DOHH2 (cell line): ENCODE results near the gene HIBCH.
"Not testable (repeated sequence)": the region's sequence is repeated elsewhere in the genome, so short reads cannot be mapped to it uniquely, and the experiment has no call there.

Experiments used
- H3F3A ChIP-seq: fragments of 200-600 bp; sonication (generic), shearing (Covaris generic); 2 replicates; pipeline ENCODE4 v1.6.0; 2016; ENCODE audit warnings: antibody characterized with exemption, mild to moderate bottlenecking; ENCODE audit not compliant: control insufficient read depth, insufficient read depth
- H3K27ac ChIP-seq: fragments of 200-600 bp; sonication (generic); 2 replicates; pipeline ENCODE4 v1.5.1; 2014; ENCODE audit warnings: low read depth, mild to moderate bottlenecking, low read length, moderate library complexity
- H3K27me3 ChIP-seq: fragments of 200-600 bp; sonication (generic); 2 replicates; pipeline ENCODE4 v1.6.1; 2014; ENCODE audit warnings: mild to moderate bottlenecking, low read length, mixed read lengths; ENCODE audit not compliant: control insufficient read depth
- H3K36me3 ChIP-seq: fragments of 200-600 bp; sonication (generic); 2 replicates; pipeline ENCODE4 v1.6.1; 2014; ENCODE audit warnings: mild to moderate bottlenecking, low read length, moderate library complexity, mixed read lengths; ENCODE audit not compliant: control insufficient read depth
- H3K4me1 ChIP-seq: fragments of 200-600 bp; sonication (generic); 2 replicates; pipeline ENCODE4 v1.6.1; 2014; ENCODE audit warnings: mild to moderate bottlenecking, low read length, mixed read lengths; ENCODE audit not compliant: control insufficient read depth
- H3K4me2 ChIP-seq: fragments of 200-600 bp; sonication (generic); 2 replicates; pipeline ENCODE4 v1.6.0; 2014; ENCODE audit warnings: mild to moderate bottlenecking, low read length, moderate library complexity
- H3K4me3 ChIP-seq: fragments of 200-600 bp; sonication (generic); 2 replicates; pipeline ENCODE4 v1.5.1; 2014; ENCODE audit warnings: mild to moderate bottlenecking, low read length, mixed read lengths
- H3K79me2 ChIP-seq: fragments of 200-600 bp; sonication (generic); 2 replicates; pipeline ENCODE4 v1.6.1; 2014; ENCODE audit warnings: mild to moderate bottlenecking, low read length, mixed read lengths; ENCODE audit not compliant: control insufficient read depth
- H3K9me2 ChIP-seq: fragments of 200-600 bp; sonication (generic); replicated peaks from 2 replicates; pipeline ENCODE4 v1.6.1; 2014; ENCODE audit warnings: mild to moderate bottlenecking, low read length, mixed read lengths; ENCODE audit not compliant: control insufficient read depth
- H3K9me3 ChIP-seq: fragments of 200-600 bp; sonication (generic); 2 replicates; pipeline ENCODE4 v1.6.1; 2014; ENCODE audit warnings: antibody characterized with exemption, low read length, mixed read lengths; ENCODE audit not compliant: control insufficient read depth, insufficient read depth
- H4K20me1 ChIP-seq: fragments of 200-600 bp; sonication (generic); 2 replicates; pipeline ENCODE4 v1.6.0; 2014; ENCODE audit warnings: low read depth, mild to moderate bottlenecking, antibody characterized with exemption, low read length, moderate library complexity; ENCODE audit not compliant: control insufficient read depth, insufficient read depth
- CTCF ChIP-seq: fragments of 200-600 bp; sonication (generic); IDR thresholded peaks from one replicate; pipeline ENCODE4 v1.5.1; 2014; ENCODE audit warnings: antibody characterized with exemption, mild to moderate bottlenecking, low read depth, low read length; ENCODE audit not compliant: poor library complexity, severe bottlenecking
- EZH2phosphoT487 ChIP-seq: fragments of 200-600 bp; sonication (generic); IDR thresholded peaks from 2 replicates; pipeline ENCODE4 v1.6.1; 2017; ENCODE audit warnings: borderline replicate concordance, mild to moderate bottlenecking, antibody characterized with exemption, low read length, moderate library complexity, mixed read lengths

HIBCH gene

DNA sequence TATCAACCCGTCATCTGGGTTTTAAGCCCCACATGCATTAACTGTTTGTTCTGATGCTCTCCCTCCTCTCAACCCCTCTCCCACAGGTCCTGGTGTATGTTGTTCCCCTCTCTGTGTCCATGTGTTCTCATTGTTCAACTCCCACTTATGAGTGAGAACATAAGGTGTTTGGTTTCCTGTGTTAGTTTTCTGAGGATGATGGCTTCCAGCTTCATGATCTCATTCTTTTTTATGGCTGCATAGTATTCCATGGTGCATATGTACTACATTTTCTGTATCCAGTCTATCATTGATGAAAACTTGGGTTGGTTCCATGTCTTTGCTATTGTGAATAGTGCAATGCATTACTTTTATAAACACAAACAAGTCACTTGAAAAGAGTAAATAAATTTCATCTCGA lies 16.8 kb upstream of the HIBCH start:
- no peaks in the 10 kb centered on the region for H3K36me3 ChIP-seq
- TF ChIP-seq CTCF (no peak), EZH2phosphoT487 (no peak)
- H3K27ac ChIP-seq = no peak overlapping the region
- peaks cover 6% of the 10 kb centered on the region; the same call in 1 of the 2 replicates for H3K4me1 ChIP-seq
- no peaks in the 10 kb centered on the region for H3K9me3 ChIP-seq
- no peak overlapping the region for H3K4me2 ChIP-seq
- no peaks in the 10 kb centered on the region for H4K20me1 ChIP-seq
- no peaks in the 10 kb centered on the region for H3K79me2 ChIP-seq
- H3K4me3 ChIP-seq = no peak overlapping the region
- no peaks in the 10 kb centered on the region for H3K9me2 ChIP-seq
- no peaks in the 10 kb centered on the region for H3K27me3 ChIP-seq
- H3F3A ChIP-seq = no peaks in the 10 kb centered on the region

- H3K27ac ChIP-seq, H3K4me2 ChIP-seq: not testable (repeated sequence)
These were observed 16.0 kb upstream of the HIBCH start for GRCh38 chr2:190335584-190335983.

GRCh38 chr2:190335225-190335559 lies 15.6 kb upstream of the HIBCH start:
- Histone ChIP-seq H3K9me2 (no peaks in the 10 kb centered on the region), H3K36me3 (no peaks in the 10 kb centered on the region), H3K9me3 (no peaks in the 10 kb centered on the region), H3K79me2 (no peaks in the 10 kb centered on the region), H3K4me3 (no peak overlapping the region), H3K4me1 (no peaks in the 10 kb centered on the region), H3K27ac (no peak overlapping the region), H3K27me3 (no peaks in the 10 kb centered on the region), H4K20me1 (no peaks in the 10 kb centered on the region), H3K4me2 (no peak overlapping the region), H3F3A (no peaks in the 10 kb centered on the region)
- TF ChIP-seq CTCF (no peak), EZH2phosphoT487 (no peak)

More at GRCh38 chr2:190335584-190335983, 16.0 kb upstream of the HIBCH start:
- H3K27me3 ChIP-seq, H3K9me3 ChIP-seq, H3K36me3 ChIP-seq, H3F3A ChIP-seq, H4K20me1 ChIP-seq, H3K4me3 ChIP-seq, H3K9me2 ChIP-seq, H3K4me1 ChIP-seq, H3K79me2 ChIP-seq: not testable (repeated sequence)

DNA sequence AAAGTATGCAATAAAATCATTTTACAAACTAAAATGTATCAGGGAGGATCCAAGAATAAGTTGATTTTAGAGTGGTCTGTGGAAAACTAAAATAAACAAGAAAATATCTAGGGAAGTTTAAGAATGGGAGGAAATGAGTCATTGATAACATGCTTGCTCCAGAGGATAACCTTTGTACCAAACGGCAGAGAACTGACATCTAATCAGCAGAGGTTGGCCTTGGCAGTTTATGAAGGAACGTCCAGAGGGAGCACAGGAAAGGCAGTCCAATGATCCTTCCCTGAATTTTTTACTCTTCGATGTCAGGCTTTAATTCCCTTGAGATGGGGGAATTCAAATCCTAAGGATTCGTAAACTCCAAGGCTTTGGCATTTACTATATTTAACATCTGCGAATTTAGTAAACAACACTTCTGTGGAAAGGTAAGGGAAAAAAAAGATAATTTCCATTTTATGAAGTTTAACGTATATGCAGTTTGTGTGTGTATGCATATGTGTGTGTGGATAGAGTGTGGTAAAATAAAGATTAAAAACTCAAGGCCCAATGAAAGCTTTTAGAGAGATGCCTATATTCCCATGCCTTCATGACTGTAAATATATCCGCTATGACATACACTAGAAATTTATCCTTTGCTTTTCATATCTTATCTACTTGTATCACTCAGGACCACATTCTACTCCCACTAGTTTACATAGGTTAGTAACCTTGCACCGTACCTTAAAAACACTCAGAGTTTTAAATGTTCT lies 15.0 kb upstream of the HIBCH start:
- no peaks in the 10 kb centered on the region for H4K20me1 ChIP-seq
- H3K4me1 ChIP-seq = no peaks in the 10 kb centered on the region
- no peak overlapping the region for H3K4me3 ChIP-seq
- H3K27ac ChIP-seq = no peak overlapping the region
- no peaks in the 10 kb centered on the region for H3K9me2 ChIP-seq
- no peaks in the 10 kb centered on the region for H3K27me3 ChIP-seq
- TF ChIP-seq EZH2phosphoT487 (no peak), CTCF (no peak)
- H3K36me3 ChIP-seq = no peaks in the 10 kb centered on the region
- H3K4me2 ChIP-seq = no peak overlapping the region
- H3F3A ChIP-seq = no peaks in the 10 kb centered on the region
- no peaks in the 10 kb centered on the region for H3K9me3 ChIP-seq
- no peaks in the 10 kb centered on the region for H3K79me2 ChIP-seq
